SH-SY5Y (cell line): ENCODE results near the gene GALR1.

ENCODE experiments used
- GATA2 ChIP-seq: IDR thresholded peaks from 2 replicates; pipeline ENCODE4 v1.6.1; 2011; ENCODE audit warnings: mild to moderate bottlenecking, low read depth, low read length
- GATA3 ChIP-seq: IDR thresholded peaks from 2 replicates; pipeline ENCODE4 v1.6.1; 2011; ENCODE audit warnings: low read depth, mild to moderate bottlenecking, low read length, moderate library complexity

DNA sequence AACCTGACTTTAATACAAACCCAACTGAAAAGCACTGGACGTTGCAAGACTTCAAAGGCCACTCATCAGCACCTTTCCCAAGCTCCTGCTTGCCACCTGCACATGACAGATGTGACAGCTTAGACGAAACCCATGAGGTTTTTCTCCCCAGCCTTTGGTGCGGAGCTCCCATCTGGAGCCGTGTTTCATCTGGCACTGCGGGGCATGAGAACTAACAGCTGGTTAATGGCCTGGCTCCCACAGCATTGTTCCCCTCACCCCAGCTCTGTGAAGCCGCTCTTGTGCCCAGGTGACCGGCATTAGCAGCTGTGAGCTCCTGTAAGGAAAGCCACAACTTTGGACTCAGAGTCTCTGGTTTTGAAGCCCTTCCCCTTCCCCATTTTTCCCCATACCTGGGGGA is 50.9 kb downstream of the GALR1 start:
- TF ChIP-seq GATA3 (no peak), GATA2 (no peak)
